BLaER1 treated with 17β-estradiol and CSF1 and Interleukin-3, amounts not matched to agents 10 nM and 100 nM (cell line): ENCODE data around the gene CTBP1.

Experiments used
- H3K27ac ChIP-seq, 11 experiments: shearing (Covaris generic); formaldehyde crosslinking; 2 replicates each; pipeline ENCODE4 v1.8.1; 2022
- H3K27me3 ChIP-seq, 11 experiments: shearing (Covaris generic); formaldehyde crosslinking; 2 replicates each; pipeline ENCODE4 v1.8.1; 2022
- H3K36me3 ChIP-seq, 11 experiments: shearing (Covaris generic); formaldehyde crosslinking; 2 replicates each; pipeline ENCODE4 v1.8.1; 2022
- H3K4me1 ChIP-seq, 10 experiments: shearing (Covaris generic); formaldehyde crosslinking; 2 replicates each; pipeline ENCODE4 v1.8.1; 2022
- H3K4me2 ChIP-seq, 11 experiments: shearing (Covaris generic); formaldehyde crosslinking; 2 replicates each; pipeline ENCODE4 v1.8.1; 2022
- H3K4me3 ChIP-seq, 10 experiments: shearing (Covaris generic); formaldehyde crosslinking; 2 replicates each; pipeline ENCODE4 v1.8.1; 2022
- H3K9ac ChIP-seq, 11 experiments: shearing (Covaris generic); formaldehyde crosslinking; 2 replicates each; pipeline ENCODE4 v1.8.1; 2022
- H3K9me3 ChIP-seq, 11 experiments: shearing (Covaris generic); formaldehyde crosslinking; replicated peaks in 1 of 11; 2 replicates each; pipeline ENCODE4 v1.8.1; 2022
- H4K20me1 ChIP-seq, 11 experiments: shearing (Covaris generic); formaldehyde crosslinking; 2 replicates each; pipeline ENCODE4 v1.8.1; 2022
- Cebpa-rat ChIP-seq, 11 experiments: shearing (Covaris generic); IDR thresholded peaks; 2 replicates each; pipeline ENCODE4 v1.8.1; 2022

Gene CTBP1

GRCh38 chr4:1276984-1277383 lies 28.1 kb upstream of the CTBP1 start:
- Histone ChIP-seq H3K27me3 (no peaks in the 10 kb centered on the region), H3K27ac (no peak overlapping the region)

GRCh38 chr4:1274871-1275270 lies 25.9 kb upstream of the CTBP1 start:
- no peak for TF ChIP-seq Cebpa-rat (IDR thresholded peaks at IDR 0.05)

More at GRCh38 chr4:1276984-1277383, 28.1 kb upstream of the CTBP1 start:
- H3K9ac ChIP-seq = no peak overlapping the region
- no peaks in the 10 kb centered on the region for H3K36me3 ChIP-seq
- H3K4me2 ChIP-seq = peak overlapping the region in 2 of 11 experiments; percentile 28 to 78; a peak in 3 of 22 replicates
- H3K9me3 ChIP-seq = peaks cover 0 to 6% (median 3%) of the 10 kb centered on the region in 11 experiments; a peak in 7 of 22 replicates
- no peak overlapping the region for H3K4me3 ChIP-seq
- TF ChIP-seq Cebpa-rat (IDR thresholded peaks at IDR 0.05) = no peak
- peaks cover 0 to 30% (median 0%) of the 10 kb centered on the region in 10 experiments; a peak in 6 of 20 replicates for H3K4me1 ChIP-seq
- H4K20me1 ChIP-seq = no peaks in the 10 kb centered on the region

GRCh38 chr4:1271686-1272085 lies 22.8 kb upstream of the CTBP1 start:
- no peaks in the 10 kb centered on the region for H4K20me1 ChIP-seq
- no peak overlapping the region for H3K27ac ChIP-seq
- no peak for TF ChIP-seq Cebpa-rat (IDR thresholded peaks at IDR 0.05)
- H3K36me3 ChIP-seq = no peaks in the 10 kb centered on the region; a peak in 1 of 22 replicates
- H3K9ac ChIP-seq = no peak overlapping the region
- peaks cover 8 to 37% (median 9%) of the 10 kb centered on the region in 10 experiments; a peak in 19 of 20 replicates for H3K4me1 ChIP-seq
- no peaks in the 10 kb centered on the region for H3K27me3 ChIP-seq
- H3K4me2 ChIP-seq = no peak overlapping the region
- no peak overlapping the region for H3K4me3 ChIP-seq
- H3K9me3 ChIP-seq = peaks cover 8 to 36% (median 15%) of the 10 kb centered on the region in 11 experiments; a peak in 19 of 22 replicates

More at GRCh38 chr4:1274871-1275270, 25.9 kb upstream of the CTBP1 start:
- no peaks in the 10 kb centered on the region; a peak in 1 of 22 replicates for H3K36me3 ChIP-seq
- no peaks in the 10 kb centered on the region for H4K20me1 ChIP-seq
- H3K9ac ChIP-seq = peak overlapping the region in 1 of 11 experiments; percentile 47; a peak in 1 of 22 replicates
- peaks cover 0 to 24% (median 6%) of the 10 kb centered on the region in 11 experiments; a peak in 12 of 22 replicates for H3K9me3 ChIP-seq
- peaks cover 0 to 34% (median 0%) of the 10 kb centered on the region in 10 experiments; a peak in 8 of 20 replicates for H3K4me1 ChIP-seq
- no peak overlapping the region; a peak in 1 of 20 replicates for H3K4me3 ChIP-seq
- peak overlapping the region in 2 of 11 experiments; percentile 38 to 40; a peak in 4 of 22 replicates for H3K27ac ChIP-seq
- H3K4me2 ChIP-seq = peak overlapping the region in 3 of 11 experiments; percentile 68 to 80 (median 78); a peak in 6 of 22 replicates
- H3K27me3 ChIP-seq = no peaks in the 10 kb centered on the region

- TF ChIP-seq Cebpa-rat (IDR thresholded peaks at IDR 0.05) = no peak
- H3K27me3 ChIP-seq = no peaks in the 10 kb centered on the region
- no peak overlapping the region for H3K4me2 ChIP-seq
- peaks cover 0 to 13% (median 9%) of the 10 kb centered on the region in 11 experiments; a peak in 11 of 22 replicates for H3K36me3 ChIP-seq
- no peaks in the 10 kb centered on the region; a peak in 1 of 22 replicates for H4K20me1 ChIP-seq
- no peak overlapping the region for H3K27ac ChIP-seq
- no peak overlapping the region for H3K4me3 ChIP-seq
- H3K9me3 ChIP-seq = peaks cover 14 to 57% (median 28%) of the 10 kb centered on the region in 11 experiments
- peaks cover 8 to 13% (median 9%) of the 10 kb centered on the region in 10 experiments; a peak in 19 of 20 replicates for H3K4me1 ChIP-seq
- H3K9ac ChIP-seq = no peak overlapping the region
These were observed 20.3 kb upstream of the CTBP1 start for GRCh38 chr4:1269209-1269608.

- Histone ChIP-seq H3K4me2 (peak overlapping the region; percentile 36 to 64 (median 53); a peak in 20 of 22 replicates), H3K27ac (peak overlapping the region in 2 of 11 experiments; percentile 9 to 19; a peak in 1 of 22 replicates), H3K9ac (no peak overlapping the region), H3K36me3 (peaks cover 0 to 19% (median 9%) of the 10 kb centered on the region in 11 experiments; a peak in 11 of 22 replicates), H4K20me1 (no peaks in the 10 kb centered on the region; a peak in 1 of 22 replicates), H3K27me3 (no peaks in the 10 kb centered on the region), H3K4me1 (peaks cover 5 to 10% (median 9%) of the 10 kb centered on the region in 10 experiments; a peak in 19 of 20 replicates), H3K9me3 (peaks cover 14 to 60% (median 35%) of the 10 kb centered on the region in 11 experiments), H3K4me3 (peak overlapping the region in 1 of 10 experiments; percentile 33; a peak in 1 of 20 replicates)
- no peak for TF ChIP-seq Cebpa-rat (IDR thresholded peaks at IDR 0.05)
These were observed 18.2 kb upstream of the CTBP1 start for GRCh38 chr4:1266881-1267763.

GRCh38 chr4:1265351-1265750 lies 16.4 kb upstream of the CTBP1 start:
- H3K4me3 ChIP-seq = no peak overlapping the region
- H3K27me3 ChIP-seq = no peaks in the 10 kb centered on the region
- H3K9me3 ChIP-seq = peaks cover 10 to 50% (median 32%) of the 10 kb centered on the region in 11 experiments
- no peaks in the 10 kb centered on the region; a peak in 1 of 22 replicates for H4K20me1 ChIP-seq
- no peak for TF ChIP-seq Cebpa-rat (IDR thresholded peaks at IDR 0.05)
- no peak overlapping the region for H3K9ac ChIP-seq
- no peak overlapping the region for H3K27ac ChIP-seq
- H3K4me1 ChIP-seq = peaks cover 13 to 23% (median 19%) of the 10 kb centered on the region in 10 experiments
- no peak overlapping the region for H3K4me2 ChIP-seq
- peaks cover 0 to 19% (median 9%) of the 10 kb centered on the region in 11 experiments; a peak in 11 of 22 replicates for H3K36me3 ChIP-seq

- no peaks in the 10 kb centered on the region for H3K27me3 ChIP-seq
- peaks cover 14 to 27% (median 22%) of the 10 kb centered on the region in 10 experiments for H3K4me1 ChIP-seq
- no peak overlapping the region for H3K27ac ChIP-seq
- H4K20me1 ChIP-seq = no peaks in the 10 kb centered on the region; a peak in 1 of 22 replicates
- H3K9me3 ChIP-seq = peaks cover 10 to 48% (median 31%) of the 10 kb centered on the region in 11 experiments
- H3K36me3 ChIP-seq = peaks cover 0 to 19% (median 9%) of the 10 kb centered on the region in 11 experiments; a peak in 11 of 22 replicates
- H3K4me2 ChIP-seq = no peak overlapping the region
- TF ChIP-seq Cebpa-rat (IDR thresholded peaks at IDR 0.05) = no peak
- no peak overlapping the region for H3K4me3 ChIP-seq
- H3K9ac ChIP-seq = no peak overlapping the region
These were observed 16.0 kb upstream of the CTBP1 start for GRCh38 chr4:1264942-1265341.

GRCh38 chr4:1261107-1261928 lies 12.4 kb upstream of the CTBP1 start:
- peaks cover 0 to 21% (median 9%) of the 10 kb centered on the region in 11 experiments; a peak in 13 of 22 replicates for H3K36me3 ChIP-seq
- H3K9ac ChIP-seq = peak overlapping the region in 5 of 11 experiments; percentile 31 to 69 (median 47); a peak in 6 of 22 replicates
- H3K4me2 ChIP-seq = peak overlapping the region; percentile 43 to 79 (median 72); a peak in 21 of 22 replicates

More at GRCh38 chr4:1261107-1261928, 12.4 kb upstream of the CTBP1 start:
- Histone ChIP-seq H3K4me3 (no peak overlapping the region), H4K20me1 (no peaks in the 10 kb centered on the region; a peak in 1 of 22 replicates), H3K27ac (peak overlapping the region in 10 of 11 experiments; percentile 38 to 86 (median 75); a peak in 20 of 22 replicates), H3K9me3 (peaks cover 27 to 67% (median 47%) of the 10 kb centered on the region in 11 experiments), H3K4me1 (peaks cover 21 to 29% (median 26%) of the 10 kb centered on the region in 10 experiments), H3K27me3 (no peaks in the 10 kb centered on the region)
- no peak for TF ChIP-seq Cebpa-rat (IDR thresholded peaks at IDR 0.05)
